GM19467 (cell line): Measurements from ENCODE around the gene SHMT2.

Source experiments
- ATAC-seq: cut with Tn5 transposase; IDR thresholded peaks from one replicate; pipeline ENCODE4 v1.9.1; 2021; ENCODE audit warnings: mild to moderate bottlenecking, moderate library complexity; ENCODE audit not compliant: unreplicated experiment

Gene SHMT2

DNA sequence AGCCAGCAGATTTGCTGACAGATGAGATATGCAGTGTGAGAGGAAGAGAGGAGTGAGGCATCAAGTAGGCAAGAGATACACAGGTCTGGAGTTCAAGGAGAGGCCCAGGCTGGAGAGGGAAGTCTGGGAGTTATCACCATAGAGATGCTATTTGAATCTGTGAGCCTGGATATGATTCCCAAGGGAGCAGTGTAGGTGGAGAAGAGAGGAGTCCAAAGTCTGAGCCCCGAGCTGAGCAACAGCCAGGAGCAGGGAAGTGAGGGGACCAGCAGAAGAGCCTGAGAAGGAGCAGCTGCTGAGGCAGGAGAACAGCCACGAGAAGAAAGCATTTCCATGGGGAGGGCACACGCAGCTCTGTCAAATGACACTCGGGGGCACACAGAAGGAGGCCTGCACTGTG, 33.1 kb upstream of the SHMT2 start:
- ATAC-seq, result no peak

- ATAC-seq, result no peak
Observed at GRCh38 chr12:57196956-57197355, 32.6 kb upstream of the SHMT2 start.

DNA sequence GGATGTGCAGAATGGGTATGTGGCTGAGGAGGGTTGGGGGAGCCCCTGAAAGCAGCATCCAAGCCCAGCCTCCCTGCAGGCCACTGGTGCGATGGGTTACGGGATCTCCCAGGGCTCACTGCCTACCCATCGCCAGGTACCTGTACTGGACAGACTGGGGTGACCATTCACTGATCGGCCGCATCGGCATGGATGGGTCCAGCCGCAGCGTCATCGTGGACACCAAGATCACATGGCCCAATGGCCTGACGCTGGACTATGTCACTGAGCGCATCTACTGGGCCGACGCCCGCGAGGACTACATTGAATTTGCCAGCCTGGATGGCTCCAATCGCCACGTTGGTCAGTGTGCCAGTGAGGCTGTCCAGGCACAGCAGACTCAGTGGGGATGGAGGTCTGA, 31.2 kb upstream of the SHMT2 start:
- no peak for ATAC-seq

- no peak for ATAC-seq
Observed at GRCh38 chr12:57199191-57199590, 30.3 kb upstream of the SHMT2 start.

DNA sequence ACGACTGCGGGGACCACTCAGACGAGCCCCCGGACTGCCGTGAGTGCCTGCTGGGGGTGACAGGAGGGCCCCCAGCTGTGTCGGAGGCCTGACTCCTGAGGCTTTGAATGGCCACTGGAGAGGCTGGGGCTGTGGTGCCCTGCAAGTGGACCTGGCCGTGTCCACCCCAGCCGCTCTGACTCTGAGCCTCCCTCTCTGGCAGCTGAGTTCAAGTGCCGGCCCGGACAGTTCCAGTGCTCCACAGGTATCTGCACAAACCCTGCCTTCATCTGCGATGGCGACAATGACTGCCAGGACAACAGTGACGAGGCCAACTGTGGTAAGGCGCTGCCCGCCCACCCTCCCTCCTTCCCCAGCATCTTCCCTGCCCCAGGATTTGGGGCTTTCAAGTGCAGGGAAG, 29.0 kb upstream of the SHMT2 start:
- ATAC-seq, result no peak

DNA sequence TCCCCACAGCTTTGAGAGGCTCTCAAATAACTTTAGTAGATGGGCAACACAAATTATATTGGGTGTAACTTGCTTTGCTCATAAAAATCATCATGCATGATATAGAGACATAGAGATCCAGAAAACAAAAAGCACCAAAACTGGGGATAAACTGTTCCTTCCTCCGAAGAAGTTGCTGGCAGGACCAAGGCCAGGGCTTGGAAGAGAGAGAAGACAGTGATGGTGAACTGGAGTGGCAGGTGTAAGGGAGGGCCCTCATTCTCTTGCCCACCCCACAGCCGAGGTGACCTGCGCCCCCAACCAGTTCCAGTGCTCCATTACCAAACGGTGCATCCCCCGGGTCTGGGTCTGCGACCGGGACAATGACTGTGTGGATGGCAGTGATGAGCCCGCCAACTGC, 28.3 kb upstream of the SHMT2 start:
- no peak for ATAC-seq

GRCh38 chr12:57201631-57202030, 27.9 kb upstream of the SHMT2 start:
- ATAC-seq, result no peak

DNA sequence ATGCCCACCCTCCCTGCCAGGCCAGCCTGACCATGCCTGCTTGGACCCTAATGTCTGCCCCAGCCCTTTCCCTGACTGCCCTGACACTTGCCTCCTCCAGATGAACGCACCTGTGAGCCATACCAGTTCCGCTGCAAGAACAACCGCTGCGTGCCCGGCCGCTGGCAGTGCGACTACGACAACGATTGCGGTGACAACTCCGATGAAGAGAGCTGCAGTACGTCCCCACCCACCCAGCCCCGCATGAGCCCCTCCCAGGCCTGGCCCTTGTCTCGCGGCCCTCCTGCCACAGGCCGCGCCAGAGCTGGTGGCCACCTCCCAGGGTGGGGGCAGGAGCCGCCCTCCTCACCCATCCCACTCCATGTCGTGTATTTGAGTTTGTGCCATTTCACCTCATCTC, 27.2 kb upstream of the SHMT2 start:
- ATAC-seq, result no peak

GRCh38 chr12:57203201-57203600, 26.3 kb upstream of the SHMT2 start:
- ATAC-seq, result no peak

GRCh38 chr12:57203791-57204190, 25.7 kb upstream of the SHMT2 start:
- no peak for ATAC-seq

- no peak for ATAC-seq
Observed at GRCh38 chr12:57204454-57204853, 25.1 kb upstream of the SHMT2 start.

GRCh38 chr12:57205186-57205585, 24.3 kb upstream of the SHMT2 start:
- ATAC-seq, result no peak

GRCh38 chr12:57205931-57206330, 23.6 kb upstream of the SHMT2 start:
- ATAC-seq, result no peak

GRCh38 chr12:57207731-57208630, 21.5 kb upstream of the SHMT2 start:
- no peak for ATAC-seq

DNA sequence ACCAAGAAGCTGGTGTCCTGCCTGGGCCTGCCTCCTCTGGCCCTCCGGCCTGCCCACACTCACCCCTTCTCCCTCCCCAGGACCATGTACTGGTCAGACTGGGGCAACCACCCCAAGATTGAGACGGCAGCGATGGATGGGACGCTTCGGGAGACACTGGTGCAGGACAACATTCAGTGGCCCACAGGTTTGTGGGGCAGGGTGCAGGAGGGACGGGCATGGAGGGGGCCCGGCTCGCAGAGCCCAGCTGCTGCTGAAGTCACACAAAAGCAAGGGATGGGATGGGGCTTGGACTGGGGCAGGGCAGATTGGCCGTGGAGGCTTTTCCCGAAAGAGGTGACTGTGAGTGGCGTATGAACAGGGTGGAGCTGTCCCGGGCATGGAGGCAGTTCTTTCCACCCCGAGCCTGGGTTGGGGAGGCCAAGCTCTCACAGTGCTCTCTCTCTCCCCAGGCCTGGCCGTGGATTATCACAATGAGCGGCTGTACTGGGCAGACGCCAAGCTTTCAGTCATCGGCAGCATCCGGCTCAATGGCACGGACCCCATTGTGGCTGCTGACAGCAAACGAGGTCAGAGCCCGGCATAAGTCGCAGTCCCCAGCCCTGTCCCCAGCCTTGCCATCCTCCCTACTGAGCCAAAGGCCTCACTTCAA, 20.8 kb upstream of the SHMT2 start:
- ATAC-seq, result no peak

DNA sequence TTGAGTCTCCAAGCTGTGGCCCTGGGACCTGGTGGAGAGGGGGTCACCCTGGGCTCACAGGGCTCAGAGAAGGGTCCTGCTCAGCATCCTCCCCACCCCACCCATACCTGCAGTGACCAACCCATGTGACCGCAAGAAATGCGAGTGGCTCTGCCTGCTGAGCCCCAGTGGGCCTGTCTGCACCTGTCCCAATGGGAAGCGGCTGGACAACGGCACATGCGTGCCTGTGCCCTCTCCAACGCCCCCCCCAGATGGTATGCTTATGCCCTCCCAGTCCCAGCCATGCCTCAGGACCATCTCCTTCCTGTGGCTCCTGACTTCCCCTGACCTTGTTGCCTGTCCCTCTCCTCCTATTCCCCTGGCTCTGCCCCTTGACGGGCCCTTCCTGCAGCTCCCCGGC, 19.6 kb upstream of the SHMT2 start:
- no peak for ATAC-seq

GRCh38 chr12:57210461-57210860, 19.1 kb upstream of the SHMT2 start:
- ATAC-seq, result no peak

GRCh38 chr12:57210926-57211692, 18.4 kb upstream of the SHMT2 start:
- ATAC-seq, result no peak

DNA sequence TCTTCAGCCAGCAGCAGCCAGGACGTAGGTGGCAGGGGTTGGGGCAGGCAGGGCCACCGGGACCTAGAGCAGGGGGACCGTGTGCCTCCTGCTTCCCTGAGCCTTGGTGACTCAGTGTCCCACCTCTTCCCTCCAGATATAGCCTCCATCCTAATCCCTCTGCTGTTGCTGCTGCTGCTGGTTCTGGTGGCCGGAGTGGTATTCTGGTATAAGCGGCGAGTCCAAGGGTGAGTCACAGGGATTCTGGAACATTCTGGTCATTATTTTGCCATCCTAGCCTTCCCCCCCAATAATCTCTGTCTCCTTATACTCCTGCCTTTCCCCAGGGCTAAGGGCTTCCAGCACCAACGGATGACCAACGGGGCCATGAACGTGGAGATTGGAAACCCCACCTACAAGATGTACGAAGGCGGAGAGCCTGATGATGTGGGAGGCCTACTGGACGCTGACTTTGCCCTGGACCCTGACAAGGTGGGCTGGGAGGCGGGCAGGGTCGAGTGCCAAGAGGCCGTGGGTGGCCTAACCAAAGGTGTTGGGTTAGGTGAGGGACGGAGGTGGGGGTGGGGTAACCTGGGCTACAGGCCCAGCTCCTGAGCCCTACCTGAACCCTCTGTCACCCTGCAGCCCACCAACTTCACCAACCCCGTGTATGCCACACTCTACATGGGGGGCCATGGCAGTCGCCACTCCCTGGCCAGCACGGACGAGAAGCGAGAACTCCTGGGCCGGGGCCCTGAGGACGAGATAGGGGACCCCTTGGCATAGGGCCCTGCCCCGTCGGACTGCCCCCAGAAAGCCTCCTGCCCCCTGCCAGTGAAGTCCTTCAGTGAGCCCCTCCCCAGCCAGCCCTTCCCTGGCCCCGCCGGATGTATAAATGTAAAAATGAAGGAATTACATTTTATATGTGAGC, 17.5 kb upstream of the SHMT2 start:
- ATAC-seq, result no peak

GRCh38 chr12:57212701-57213057, 16.8 kb upstream of the SHMT2 start:
- no peak for ATAC-seq
